Loucy (cell line): ENCODE measurements around the gene MRPL20.
"Not testable (repeated sequence)": the region's sequence is repeated elsewhere in the genome, so short reads cannot be mapped to it uniquely, and the experiment has no call there.

ENCODE experiments used
- CTCF ChIP-seq: fragments of 200-600 bp; sonication (generic); conservative IDR thresholded peaks from 2 replicates; pipeline ENCODE4 v1.5.1; 2014; ENCODE audit warnings: mild to moderate bottlenecking, antibody characterized with exemption, low read length
- EZH2phosphoT487 ChIP-seq: fragments of 200-600 bp; IDR thresholded peaks from 2 replicates; pipeline ENCODE4 v1.6.1; 2018; ENCODE audit warnings: antibody characterized with exemption, mild to moderate bottlenecking, moderate library complexity, borderline replicate concordance

- not testable (repeated sequence) for TF ChIP-seq EZH2phosphoT487, CTCF
Measured at GRCh38 chr1:1452365-1452739, 45.3 kb upstream of the MRPL20 start.
